Limb (tissue), 2 donors: Measurements from ENCODE around the gene LAMA2.

ENCODE experiments used
- DNase-seq, 2 donors: peaks; one replicate each; pipeline ENCODE4 v3.0.0-alpha.2; 2016; ENCODE audit errors: extremely low spot score in 2 of 2

Gene LAMA2

GRCh38 chr6:129263176-129263575, 380.2 kb downstream of the LAMA2 start:
- no peak for DNase-seq

GRCh38 chr6:129264480-129265045, 381.6 kb downstream of the LAMA2 start:
- DNase-seq, result no peak

GRCh38 chr6:129267028-129267427, 384.1 kb downstream of the LAMA2 start:
- DNase-seq, result no peak

GRCh38 chr6:129269076-129269475, 386.1 kb downstream of the LAMA2 start:
- DNase-seq, result no peak

- no peak for DNase-seq
These were observed 387.0 kb downstream of the LAMA2 start for GRCh38 chr6:129269891-129270290.

GRCh38 chr6:129270450-129270849, 387.5 kb downstream of the LAMA2 start:
- no peak for DNase-seq

GRCh38 chr6:129273161-129273560, 390.2 kb downstream of the LAMA2 start:
- DNase-seq, result no peak

- DNase-seq, result no peak
These were observed 393.5 kb downstream of the LAMA2 start for GRCh38 chr6:129276461-129276860.

GRCh38 chr6:129276986-129277385, 394.0 kb downstream of the LAMA2 start:
- DNase-seq, result no peak

- no peak for DNase-seq
These were observed 396.7 kb downstream of the LAMA2 start for GRCh38 chr6:129279343-129280292.

- DNase-seq, result no peak
These were observed 397.3 kb downstream of the LAMA2 start for GRCh38 chr6:129280293-129280644.

GRCh38 chr6:129280749-129281148, 397.8 kb downstream of the LAMA2 start:
- peak in 1 of 2 donors; percentile 17 for DNase-seq

GRCh38 chr6:129281168-129281796, 398.3 kb downstream of the LAMA2 start:
- DNase-seq, result peak in 1 of 2 donors; percentile 21

- DNase-seq, result no peak
These were observed 399.1 kb downstream of the LAMA2 start for GRCh38 chr6:129282019-129282418.

GRCh38 chr6:129284225-129284624, 401.3 kb downstream of the LAMA2 start:
- DNase-seq, result no peak

GRCh38 chr6:129287231-129288177, 404.6 kb downstream of the LAMA2 start:
- no peak for DNase-seq

- DNase-seq, result no peak
These were observed 406.5 kb downstream of the LAMA2 start for GRCh38 chr6:129289442-129289841.

GRCh38 chr6:129292836-129293235, 409.9 kb downstream of the LAMA2 start:
- DNase-seq, result no peak

GRCh38 chr6:129297592-129297991, 414.7 kb downstream of the LAMA2 start:
- DNase-seq, result no peak

- DNase-seq, result no peak
These were observed 419.7 kb downstream of the LAMA2 start for GRCh38 chr6:129302671-129303070.

GRCh38 chr6:129306826-129307225, 423.9 kb downstream of the LAMA2 start:
- no peak for DNase-seq
